NCI-H187 treated with DMSO at 0.1 percent for 48 hours (cell line): ENCODE data around the gene KPNA2.
"Not testable (repeated sequence)": the region's sequence is repeated elsewhere in the genome, so short reads cannot be mapped to it uniquely, and the experiment has no call there.

Experiments used
- DNase-seq: peaks from one replicate; lab custom pipeline; 2025; lab: John Stamatoyannopoulos, UW

The KPNA2 gene

GRCh38 chr17:68020409-68020756 is 15.2 kb upstream of the KPNA2 start:
- DNase-seq: no peak

- DNase-seq: not testable (repeated sequence)
These were observed 14.7 kb upstream of the KPNA2 start for GRCh38 chr17:68020791-68021190.

- DNase-seq: no peak
These were observed 13.6 kb upstream of the KPNA2 start for GRCh38 chr17:68021963-68022362.

GRCh38 chr17:68022547-68022946 is 13.0 kb upstream of the KPNA2 start:
- not testable (repeated sequence) for DNase-seq

- no peak for DNase-seq
These were observed 5.9 kb upstream of the KPNA2 start for GRCh38 chr17:68029512-68030215.

GRCh38 chr17:68033636-68034451 is 1.7 kb upstream of the KPNA2 start:
- DNase-seq: no peak

- no peak for DNase-seq
These were observed 1.1 kb upstream of the KPNA2 start for GRCh38 chr17:68034452-68034776.

- DNase-seq: peak; percentile 92
These were observed 408 bp upstream of the KPNA2 start for GRCh38 chr17:68035131-68035522.

GRCh38 chr17:68036304-68037147 is 991 bp downstream of the KPNA2 start:
- DNase-seq: no peak

- no peak for DNase-seq
These were observed 11.8 kb downstream of the KPNA2 start for GRCh38 chr17:68047153-68047846.

GRCh38 chr17:68047890-68048542 is 12.5 kb downstream of the KPNA2 start:
- DNase-seq: not testable (repeated sequence)

GRCh38 chr17:68048996-68049395 is 13.5 kb downstream of the KPNA2 start:
- DNase-seq: no peak

- not testable (repeated sequence) for DNase-seq
These were observed 14.4 kb downstream of the KPNA2 start for GRCh38 chr17:68049812-68050437.

GRCh38 chr17:68051321-68052312 is 16.1 kb downstream of the KPNA2 start:
- not testable (repeated sequence) for DNase-seq

- no peak for DNase-seq
These were observed 17.3 kb downstream of the KPNA2 start for GRCh38 chr17:68052810-68053209.

- no peak for DNase-seq
These were observed 17.9 kb downstream of the KPNA2 start for GRCh38 chr17:68053231-68054013.

GRCh38 chr17:68054296-68054900 is 18.9 kb downstream of the KPNA2 start:
- DNase-seq: no peak

- DNase-seq: no peak
These were observed 22.0 kb downstream of the KPNA2 start for GRCh38 chr17:68057531-68057952.

- no peak for DNase-seq
These were observed 24.8 kb downstream of the KPNA2 start for GRCh38 chr17:68060336-68060735.
